HG02798 (cell line): ENCODE measurements around the gene TMEM30B.

Experiments used
- ATAC-seq: cut with Tn5 transposase; IDR thresholded peaks from one replicate; pipeline ENCODE4 v1.9.1; 2021; ENCODE audit warnings: mild to moderate bottlenecking; ENCODE audit not compliant: unreplicated experiment, poor library complexity

TMEM30B gene

GRCh38 chr14:61269321-61270083 is 11.6 kb downstream of the TMEM30B start:
- ATAC-seq, result peak; percentile 85

DNA sequence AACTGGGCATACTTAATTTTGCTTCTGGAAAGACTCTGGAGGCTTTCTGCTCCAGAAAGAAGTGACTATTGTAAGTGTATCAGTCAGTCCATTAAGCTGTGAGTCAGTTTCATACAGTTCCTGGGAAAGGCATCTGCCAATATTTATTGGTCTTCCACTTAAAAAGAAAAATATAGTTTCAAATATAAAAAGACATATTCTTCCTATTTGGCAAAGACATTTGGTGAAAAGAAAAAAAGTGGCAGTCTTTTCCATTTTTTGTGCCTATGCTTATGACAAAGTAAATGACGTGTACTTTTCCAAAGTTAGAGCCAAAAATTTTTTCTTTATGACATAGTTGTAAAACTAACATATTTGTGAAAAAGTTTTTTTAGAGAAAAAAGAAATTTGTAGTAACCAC is 12.3 kb downstream of the TMEM30B start:
- no peak for ATAC-seq

DNA sequence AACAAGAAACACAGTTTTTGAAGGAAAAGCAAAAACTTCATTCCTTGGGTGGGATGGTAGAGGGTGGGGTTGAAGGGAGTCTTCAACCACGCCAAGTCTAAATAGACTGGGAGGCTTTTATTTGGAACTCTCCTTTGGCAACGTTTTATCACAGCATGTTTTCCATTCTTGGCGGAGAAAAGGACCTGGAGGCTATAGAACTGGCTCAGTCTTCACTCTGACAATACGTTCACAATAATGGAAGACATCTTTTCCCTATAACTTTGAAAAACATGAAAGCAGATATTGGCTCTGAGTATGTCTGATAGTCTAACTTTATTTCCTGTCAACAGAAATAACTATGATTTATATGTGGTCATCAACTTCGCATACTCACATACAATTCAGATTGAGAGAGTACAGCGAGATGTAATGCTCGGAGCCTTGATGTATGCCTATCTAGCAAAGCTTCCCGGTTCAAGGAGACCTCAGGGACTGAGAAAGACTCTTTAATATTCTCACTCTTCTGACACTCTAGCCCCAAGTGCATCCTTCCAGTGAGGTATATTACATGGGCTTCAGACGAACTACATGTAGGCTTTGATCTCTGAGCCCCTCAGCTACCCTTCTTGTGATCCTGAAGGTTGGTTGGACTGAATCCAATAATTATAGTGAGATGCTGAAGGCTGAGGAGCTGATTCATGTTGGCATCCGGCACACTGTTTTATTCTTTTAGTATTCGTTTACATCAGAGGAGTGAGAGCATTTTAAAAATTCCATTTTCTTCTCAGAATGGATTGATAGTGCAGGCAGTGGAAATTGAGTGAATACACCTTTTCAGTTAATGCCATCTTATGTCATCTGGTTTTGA is 14.0 kb downstream of the TMEM30B start:
- ATAC-seq, result no peak

- ATAC-seq, result no peak
These were observed 14.7 kb downstream of the TMEM30B start for GRCh38 chr14:61266436-61266835.

- no peak for ATAC-seq
These were observed 16.5 kb downstream of the TMEM30B start for GRCh38 chr14:61264651-61265050.

- ATAC-seq, result no peak
These were observed 17.0 kb downstream of the TMEM30B start for GRCh38 chr14:61264010-61264571.

- ATAC-seq, result no peak
These were observed 19.1 kb downstream of the TMEM30B start for GRCh38 chr14:61262082-61262481.

DNA sequence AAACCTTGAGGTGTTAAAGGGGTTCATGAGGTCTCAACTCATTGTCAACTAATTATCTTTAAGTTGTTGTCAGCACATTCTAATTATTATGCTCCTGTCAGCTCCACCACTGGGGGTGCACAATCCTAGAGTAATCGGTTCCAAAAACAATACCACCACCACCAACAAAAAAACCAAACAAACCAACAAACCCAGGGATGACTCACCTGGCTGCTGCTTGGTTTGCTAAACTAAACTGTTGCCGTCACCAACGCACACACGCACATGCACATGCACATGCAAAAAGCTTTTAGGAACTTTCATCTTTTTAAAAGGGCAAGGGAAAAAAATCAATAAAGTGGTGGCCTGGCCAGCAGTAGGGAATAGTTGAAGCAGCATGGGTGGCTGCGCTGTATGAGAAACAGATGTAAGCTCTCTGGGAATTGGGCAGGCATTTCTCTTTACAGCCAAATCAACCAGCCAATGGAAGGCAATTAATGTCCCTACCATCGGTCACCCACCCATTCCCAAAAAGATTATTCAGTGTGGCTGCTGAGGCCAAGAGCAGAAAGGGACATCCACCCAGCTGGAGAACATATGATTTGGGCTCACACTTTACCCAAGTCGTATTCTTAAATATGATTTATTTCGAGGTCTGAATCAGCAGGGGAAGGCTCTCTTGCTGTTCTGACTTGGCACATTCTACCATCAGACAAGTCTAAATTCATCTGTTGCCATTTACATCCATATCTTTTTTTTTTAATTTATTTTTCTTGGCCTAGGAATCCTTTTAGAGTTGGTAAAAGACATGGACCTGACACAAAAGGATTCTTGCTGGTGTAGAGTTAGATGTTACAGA is 20.0 kb downstream of the TMEM30B start:
- no peak for ATAC-seq

DNA sequence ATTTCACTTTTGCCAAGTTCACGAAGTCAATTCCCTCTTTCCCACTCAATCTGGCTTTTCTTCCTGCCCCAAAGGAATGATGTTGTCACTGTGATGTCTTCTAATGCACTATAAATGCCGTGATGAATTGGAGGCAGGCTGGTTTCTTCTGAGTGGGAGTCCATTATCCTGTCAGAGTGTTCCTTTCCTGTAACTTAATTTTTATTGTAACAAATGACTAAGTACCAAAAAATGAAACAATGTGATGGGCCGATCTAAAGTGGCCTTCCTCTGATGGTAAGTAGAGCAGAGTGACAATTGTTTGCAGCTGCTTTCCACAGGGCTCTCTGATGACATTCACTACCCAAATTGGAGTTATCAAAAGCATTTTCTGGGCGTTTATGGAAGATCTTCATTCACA is 22.2 kb downstream of the TMEM30B start:
- no peak for ATAC-seq

DNA sequence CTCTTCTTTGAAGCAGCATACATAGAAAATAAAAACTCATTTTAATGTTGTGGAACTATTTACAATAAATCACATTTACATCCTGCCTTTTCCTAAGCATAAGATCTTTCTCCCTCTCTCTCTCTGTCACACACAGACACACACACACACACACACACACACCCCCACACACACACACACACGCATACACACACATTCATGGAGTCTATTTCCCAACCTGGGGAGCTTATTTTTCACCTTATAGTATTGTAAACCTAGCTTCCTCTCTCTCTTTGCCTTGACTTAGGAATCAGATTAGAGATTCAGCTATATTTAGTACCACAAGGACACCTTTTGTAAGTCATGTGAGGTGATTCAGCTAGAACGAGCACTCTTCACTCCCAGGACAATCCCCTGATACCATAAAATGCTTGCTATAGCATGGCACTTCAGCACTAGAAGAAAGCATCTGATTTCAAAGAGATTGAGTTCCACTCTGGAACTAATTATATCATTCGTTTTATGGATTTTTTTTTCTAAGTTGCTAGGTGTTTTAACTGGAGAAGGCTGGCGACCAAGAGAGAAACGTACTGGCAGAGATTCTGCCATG is 23.6 kb downstream of the TMEM30B start:
- ATAC-seq, result no peak

DNA sequence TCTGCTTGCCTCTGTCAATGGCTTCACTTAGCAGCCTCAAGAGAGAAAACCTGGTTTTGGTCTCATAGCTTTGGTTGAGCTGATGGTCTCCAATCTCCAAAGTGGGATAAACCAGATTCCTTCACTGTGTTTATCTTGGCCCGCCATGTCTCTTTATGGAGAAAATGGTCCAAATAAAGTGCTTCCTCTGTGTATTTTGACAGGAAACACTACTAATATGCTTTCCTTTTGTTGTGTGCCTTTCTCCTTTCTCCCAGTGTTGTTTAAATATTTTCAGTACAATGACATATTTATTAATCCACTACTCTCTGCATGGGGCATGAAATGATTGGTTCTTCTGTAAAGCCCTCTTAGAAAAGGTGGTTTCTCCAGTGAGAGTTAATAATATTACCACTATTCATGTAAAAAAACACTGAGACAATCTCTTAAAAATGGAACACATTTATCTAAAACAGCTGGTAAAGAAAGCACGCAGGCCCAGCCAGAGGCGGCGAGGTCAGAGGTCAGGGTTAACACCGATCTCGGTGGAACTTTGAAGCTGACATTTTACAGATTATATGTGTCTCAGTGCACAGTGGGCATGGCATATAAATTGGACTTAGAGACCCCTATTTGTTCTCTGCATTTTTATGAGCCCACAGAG is 24.2 kb downstream of the TMEM30B start:
- no peak for ATAC-seq

GRCh38 chr14:61255968-61256367 is 25.2 kb downstream of the TMEM30B start:
- ATAC-seq, result no peak

GRCh38 chr14:61254808-61255526 is 26.2 kb downstream of the TMEM30B start:
- ATAC-seq, result no peak

DNA sequence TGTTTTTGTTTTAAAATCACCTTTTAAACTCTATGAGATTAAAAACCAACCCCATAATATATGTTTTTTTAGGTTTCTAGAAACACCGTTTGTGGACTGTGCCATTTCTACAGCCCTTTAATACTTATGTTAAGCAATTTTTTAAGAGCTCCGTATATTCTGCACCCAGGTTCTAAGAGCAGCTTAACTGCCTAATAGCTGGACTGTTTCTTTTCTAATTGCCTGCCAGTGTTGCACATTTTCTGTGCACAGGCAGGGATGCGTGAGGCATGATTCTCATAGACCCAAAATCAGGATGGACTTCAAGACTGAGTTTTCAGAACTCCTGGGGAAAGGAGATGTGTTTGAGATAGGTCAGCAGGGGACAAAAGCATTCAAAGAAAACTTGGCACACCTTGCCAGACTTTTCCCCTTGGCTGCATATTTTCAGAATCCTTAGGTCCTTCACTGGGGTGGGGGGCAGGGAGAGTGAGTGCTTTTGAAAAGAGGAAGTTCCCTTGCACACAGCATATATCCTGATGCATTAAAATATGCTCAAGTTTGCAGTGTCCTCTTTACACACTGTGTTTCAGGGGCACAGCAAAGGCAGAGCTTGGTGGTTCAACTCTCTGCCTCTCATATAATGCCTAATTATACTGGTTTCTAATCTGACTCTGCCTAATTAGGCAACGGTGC is 27.9 kb downstream of the TMEM30B start:
- ATAC-seq, result no peak

DNA sequence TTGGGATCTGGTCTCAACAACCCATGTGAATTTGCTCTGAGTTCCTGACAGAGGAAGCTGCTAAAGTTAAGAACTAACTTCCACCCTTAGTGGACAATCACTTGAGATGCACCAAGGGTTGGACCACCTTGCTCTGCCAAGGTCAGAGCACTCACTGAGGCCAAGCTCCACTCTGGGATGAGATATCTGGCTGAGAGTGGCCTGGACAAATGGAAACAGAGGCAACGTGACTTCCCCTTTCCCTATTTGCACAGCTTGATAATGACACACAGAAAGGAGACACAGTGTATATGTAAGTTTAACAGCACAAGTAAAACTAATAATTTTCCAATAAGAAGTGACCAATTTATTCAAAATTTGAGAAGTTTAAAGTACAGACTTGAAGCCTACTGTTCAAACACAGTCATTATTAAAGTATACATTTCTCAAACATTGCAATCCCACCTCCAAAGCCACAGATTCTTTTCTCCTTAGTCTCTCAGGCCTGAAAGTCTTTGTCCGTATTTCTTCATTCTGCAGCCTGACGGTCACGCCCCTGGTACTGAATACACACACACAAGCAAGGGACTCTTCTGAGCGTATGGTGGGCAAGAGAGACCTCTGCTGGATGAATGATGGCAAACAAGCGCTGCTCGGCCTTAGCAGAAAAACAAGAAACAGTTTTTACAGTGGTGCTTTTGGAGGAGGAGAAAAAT is 28.6 kb downstream of the TMEM30B start:
- ATAC-seq, result peak; percentile 89

GRCh38 chr14:61250063-61250462 is 31.1 kb downstream of the TMEM30B start:
- ATAC-seq, result no peak

DNA sequence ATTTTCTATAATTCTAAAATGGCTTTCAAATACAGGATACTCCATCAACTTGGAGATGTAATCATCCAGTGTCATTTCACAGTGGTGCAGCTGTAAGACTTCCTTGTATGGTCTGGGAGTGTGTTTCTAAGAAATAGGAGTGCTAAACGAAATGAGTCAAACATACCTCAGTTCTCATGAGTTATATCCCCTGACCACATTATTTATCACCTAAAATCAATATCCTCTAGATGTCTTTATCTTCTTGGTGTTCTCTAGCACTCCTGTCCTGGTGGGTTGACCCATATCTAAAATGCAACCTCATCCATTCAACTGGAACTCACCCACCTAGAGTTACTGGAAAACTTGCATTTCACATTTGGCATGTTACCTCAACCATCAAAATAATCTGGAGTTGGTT is 33.2 kb downstream of the TMEM30B start:
- no peak for ATAC-seq

- ATAC-seq, result no peak
These were observed 34.4 kb downstream of the TMEM30B start for GRCh38 chr14:61246721-61247120.
